Measurements from ENCODE around the gene PCDHGA1. TPM values are rescaled to one million over a fixed set of nuclear protein-coding genes. Genes with fewer than 3 reads are reported as not detected.
"Not testable (repeated sequence)": the region's sequence is repeated elsewhere in the genome, so short reads cannot be mapped to it uniquely, and the experiment has no call there.

The PCDHGA1 gene
- total RNA-seq (2014; rRNA removed; shearing (Covaris generic); ENCODE audit: low replicate concordance): 0.42 and 0.56 TPM in 2 replicates

DNA sequence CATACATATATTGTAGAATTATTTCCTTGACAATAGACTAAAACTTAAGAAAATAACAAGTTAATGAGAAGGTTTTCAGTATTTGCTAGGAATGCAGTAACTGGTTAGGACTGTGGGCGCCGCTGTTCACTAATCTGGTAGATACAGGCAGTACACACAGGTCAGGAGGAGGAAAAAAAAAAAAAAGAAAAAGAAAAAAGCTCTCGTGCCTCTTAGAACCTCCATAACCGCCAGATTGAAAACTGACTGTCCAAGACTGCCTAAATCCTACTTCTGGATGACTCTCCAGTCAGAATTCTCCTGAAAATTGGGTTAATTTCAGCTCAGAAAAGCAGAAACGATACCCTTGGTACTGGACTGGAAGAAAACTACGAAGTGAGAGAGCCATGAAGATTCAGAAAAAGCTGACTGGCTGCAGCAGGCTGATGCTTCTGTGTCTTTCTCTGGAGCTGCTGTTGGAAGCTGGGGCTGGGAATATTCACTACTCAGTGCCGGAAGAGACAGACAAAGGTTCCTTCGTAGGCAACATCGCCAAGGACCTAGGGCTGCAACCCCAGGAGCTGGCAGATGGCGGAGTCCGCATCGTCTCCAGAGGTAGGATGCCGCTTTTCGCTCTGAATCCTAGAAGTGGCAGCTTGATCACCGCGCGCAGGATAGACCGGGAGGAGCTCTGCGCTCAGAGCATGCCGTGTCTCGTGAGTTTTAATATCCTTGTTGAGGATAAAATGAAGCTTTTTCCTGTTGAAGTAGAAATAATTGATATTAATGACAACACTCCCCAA, at the start of gene PCDHGA1:
Gene PCDHGA1, plus strand, starts transcription at position 216 of the 782 bp plus-strand sequence.
- H3K9me3 ChIP-seq: peaks cover 2% of the 10 kb centered on the region; the same call in 1 of the 2 replicates
- peak; percentile 62 for DNase-seq
- no peaks in the 10 kb centered on the region for H3K36me3 ChIP-seq
- H3K4me3 ChIP-seq: peak within 1 kb of the TSS; percentile 37
- H3K27me3 ChIP-seq: no peaks in the 10 kb centered on the region

GRCh38 chr5:141298376-141298775, 31.9 kb upstream of the PCDHGA1 start:
- DNase-seq: no peak
- Histone ChIP-seq H3K36me3 (no peaks in the 10 kb centered on the region), H3K4me3 (no peak overlapping the region), H3K27me3 (no peaks in the 10 kb centered on the region), H3K9me3 (peaks cover 4% of the 10 kb centered on the region)

DNA sequence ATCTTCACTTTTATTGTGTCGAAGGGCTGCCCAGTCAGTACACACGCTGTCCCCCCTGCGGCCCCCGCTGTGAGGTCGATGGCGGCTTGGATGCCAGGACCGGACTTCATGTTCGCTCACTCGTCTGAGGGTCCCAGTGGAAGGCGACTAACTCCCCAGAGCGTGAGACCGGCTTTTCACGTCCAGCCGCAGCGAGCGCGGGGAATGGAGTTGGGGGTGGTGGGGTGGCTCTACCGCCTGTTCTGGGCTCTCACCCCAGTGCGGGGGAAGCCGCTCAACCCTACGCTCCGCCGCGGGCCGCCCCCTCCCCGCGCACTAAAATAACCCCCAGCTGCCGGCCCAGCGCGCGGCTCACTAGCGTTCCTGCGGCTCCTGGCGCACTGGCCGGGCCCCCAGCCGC, 26.6 kb upstream of the PCDHGA1 start, which contains the start of gene SLC25A2:
Gene SLC25A2, minus strand, starts transcription at position 294 of the 400 bp plus-strand sequence. Its CDS starts 184 bp downstream, at position 110.
- peaks cover 4% of the 10 kb centered on the region for H3K9me3 ChIP-seq
- no peaks in the 10 kb centered on the region for H3K36me3 ChIP-seq
- no peak within 1 kb of the TSS for H3K4me3 ChIP-seq
- no peak for DNase-seq
- H3K27me3 ChIP-seq: no peaks in the 10 kb centered on the region

DNA sequence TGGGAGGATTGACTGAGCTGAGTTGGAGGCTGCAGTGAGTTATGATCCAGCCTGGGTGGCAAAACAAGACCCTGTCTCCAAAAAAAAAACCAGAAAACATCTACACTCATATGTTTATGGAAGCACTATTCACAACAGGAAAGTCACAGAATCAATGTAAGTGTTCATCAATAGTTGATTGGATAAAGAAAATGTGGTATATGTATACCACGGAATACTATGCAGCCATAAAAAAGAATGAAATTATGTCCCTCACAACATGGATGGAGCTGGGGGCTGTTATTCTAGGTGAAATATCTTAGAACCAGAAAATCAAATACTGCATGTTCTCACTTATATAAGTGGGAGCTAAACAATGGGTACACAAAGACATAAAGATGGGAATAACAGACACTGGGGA, 23.7 kb upstream of the PCDHGA1 start:
- no peak for DNase-seq
- Histone ChIP-seq H3K27me3 (no peaks in the 10 kb centered on the region), H3K4me3 (no peak overlapping the region), H3K36me3 (no peaks in the 10 kb centered on the region), H3K9me3 (peaks cover 4% of the 10 kb centered on the region)

- Histone ChIP-seq H3K36me3 (peaks cover 39% of the 10 kb centered on the region), H3K27me3 (no peaks in the 10 kb centered on the region), H3K9me3 (peaks cover 23% of the 10 kb centered on the region), H3K4me3 (no peak overlapping the region)
- DNase-seq: no peak
Observed at GRCh38 chr5:141313711-141314110, 16.6 kb upstream of the PCDHGA1 start.

DNA sequence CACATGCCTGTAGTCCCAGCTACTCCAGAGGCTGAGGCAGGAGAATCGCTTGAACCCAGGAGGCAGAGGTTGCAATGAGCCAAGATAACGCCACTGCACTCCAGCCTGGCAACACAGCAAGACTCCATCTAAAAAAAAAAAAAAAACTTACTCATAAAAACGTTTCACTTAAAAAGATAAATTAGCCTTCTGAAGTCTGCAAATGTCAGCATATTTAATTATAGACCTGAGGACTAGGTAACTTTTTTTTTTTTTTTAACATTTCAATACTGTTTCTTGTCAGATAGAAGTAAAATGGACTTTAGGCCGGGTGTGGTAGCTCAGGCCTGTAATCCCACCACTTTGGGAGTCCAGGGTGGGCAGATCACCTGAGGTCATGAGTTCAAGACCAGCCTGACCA, 13.4 kb upstream of the PCDHGA1 start:
- Histone ChIP-seq H3K36me3 (peaks cover 55% of the 10 kb centered on the region), H3K9me3 (peaks cover 49% of the 10 kb centered on the region)
- H3K4me3 ChIP-seq, DNase-seq, H3K27me3 ChIP-seq: not testable (repeated sequence)

DNA sequence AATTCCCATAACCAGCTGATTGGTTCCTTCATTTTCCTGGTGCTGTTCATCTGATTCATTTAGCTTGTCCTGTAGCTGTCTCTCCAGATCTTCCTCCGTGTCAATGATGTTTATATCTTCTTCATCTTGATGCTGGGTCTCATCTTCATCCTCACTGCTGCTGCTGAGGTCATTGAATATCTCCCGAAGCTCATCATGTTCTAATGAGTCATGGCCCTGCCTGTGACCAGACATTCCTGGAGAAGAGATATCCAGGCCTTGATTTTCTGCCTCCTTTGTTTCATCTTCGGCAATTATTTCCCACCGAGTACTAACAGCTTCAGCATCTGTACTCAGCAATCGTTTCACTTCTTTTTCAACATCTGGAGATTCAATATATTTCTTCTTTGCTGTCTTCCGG, 11.1 kb upstream of the PCDHGA1 start:
- peaks cover 54% of the 10 kb centered on the region for H3K36me3 ChIP-seq
- H3K27me3 ChIP-seq: no peaks in the 10 kb centered on the region
- peaks cover 49% of the 10 kb centered on the region for H3K9me3 ChIP-seq
- no peak for DNase-seq
- peak overlapping the region; percentile 93 for H3K4me3 ChIP-seq

DNA sequence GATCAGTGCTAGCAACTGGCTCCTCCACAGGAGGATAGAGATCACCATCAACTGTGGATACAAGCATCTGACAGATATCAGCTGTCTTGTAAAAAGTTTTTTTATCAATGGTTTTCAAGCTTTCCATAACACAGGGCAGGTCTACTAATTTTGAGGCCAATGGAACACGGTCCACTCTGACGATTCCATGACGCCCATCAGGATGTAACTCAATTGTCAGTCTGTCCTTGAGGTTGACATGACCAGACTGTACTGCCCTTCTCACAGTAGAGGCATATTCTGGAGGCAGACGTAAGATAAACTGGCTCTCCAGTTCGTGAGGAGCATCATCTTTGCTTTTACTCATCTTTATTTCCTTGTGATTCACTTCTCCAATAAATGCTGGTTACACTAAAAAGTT, 10.6 kb upstream of the PCDHGA1 start:
- no peaks in the 10 kb centered on the region for H3K27me3 ChIP-seq
- H3K36me3 ChIP-seq: peaks cover 52% of the 10 kb centered on the region
- peaks cover 45% of the 10 kb centered on the region for H3K9me3 ChIP-seq
- no peak for DNase-seq
- H3K4me3 ChIP-seq: peak overlapping the region; percentile 93

GRCh38 chr5:141320225-141321169, 9.8 kb upstream of the PCDHGA1 start, which contains the start of gene TAF7:
Gene TAF7 (minus strand): TSS chr5:141320784. CDS start chr5:141320044, 740 bp downstream.
- DNase-seq: peak; percentile 93
- H3K4me3 ChIP-seq: peak within 1 kb of the TSS; percentile 93
- no peaks in the 10 kb centered on the region for H3K27me3 ChIP-seq
- H3K9me3 ChIP-seq: peaks cover 45% of the 10 kb centered on the region
- H3K36me3 ChIP-seq: peaks cover 48% of the 10 kb centered on the region

DNA sequence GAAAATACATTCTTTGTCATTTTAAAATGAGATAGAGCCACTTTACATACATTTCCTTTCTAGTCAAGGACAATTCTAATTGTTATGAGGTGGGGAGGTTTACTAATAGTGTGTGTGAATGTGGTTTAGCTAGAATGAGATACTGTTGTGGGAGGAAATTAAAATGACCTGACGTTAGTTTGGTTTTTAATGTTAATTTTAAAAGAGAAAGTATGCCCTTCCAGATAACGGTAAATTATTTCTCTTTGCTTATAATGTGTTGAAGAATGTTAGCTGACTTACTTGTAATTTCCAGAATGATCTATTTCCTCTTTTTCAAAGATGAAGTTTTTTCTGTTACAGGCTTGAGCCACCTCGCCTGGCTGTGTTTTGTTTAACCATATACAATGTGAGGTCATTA, 8.1 kb upstream of the PCDHGA1 start:
- no peak overlapping the region for H3K4me3 ChIP-seq
- peaks cover 31% of the 10 kb centered on the region for H3K36me3 ChIP-seq
- no peaks in the 10 kb centered on the region for H3K27me3 ChIP-seq
- DNase-seq: no peak
- peaks cover 39% of the 10 kb centered on the region for H3K9me3 ChIP-seq

DNA sequence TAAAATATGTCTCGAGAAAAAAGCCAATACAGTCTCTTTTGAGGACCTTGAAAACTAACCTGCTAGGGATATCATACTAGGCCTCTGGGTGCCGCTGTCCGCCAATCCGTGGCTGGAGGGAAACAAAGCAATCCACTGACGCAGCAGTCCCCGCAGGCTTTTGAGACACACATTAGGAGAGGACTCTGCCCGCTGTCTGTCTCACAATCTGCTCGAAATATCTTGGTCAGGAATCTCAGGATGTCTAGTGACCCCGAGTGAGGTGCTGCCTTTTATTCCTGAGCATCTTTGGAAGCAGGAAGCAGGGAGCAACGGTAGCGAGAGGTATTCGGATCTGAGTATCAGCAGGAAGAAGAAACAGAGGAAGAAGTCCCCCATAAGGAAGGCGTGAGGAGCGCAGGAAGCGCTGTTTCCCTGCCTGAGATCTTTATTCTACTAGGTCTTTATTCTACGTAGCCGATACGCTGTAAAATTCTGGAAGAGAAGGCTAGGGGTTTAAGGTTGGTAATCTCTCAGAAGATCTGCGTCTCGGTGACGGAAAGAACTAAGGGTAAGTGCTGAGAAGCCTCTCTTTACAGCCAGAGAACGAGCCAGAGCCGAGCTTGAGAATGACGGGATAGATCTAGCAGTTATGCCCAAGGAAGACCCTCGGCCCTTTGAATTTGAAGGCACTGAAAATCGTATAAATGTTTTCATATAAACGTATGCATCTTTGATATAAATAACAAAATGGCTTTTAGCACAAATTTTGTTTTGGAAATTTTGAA, 4.0 kb upstream of the PCDHGA1 start:
- DNase-seq: no peak
- no peaks in the 10 kb centered on the region for H3K36me3 ChIP-seq
- peaks cover 7% of the 10 kb centered on the region for H3K9me3 ChIP-seq
- H3K4me3 ChIP-seq: no peak overlapping the region
- no peaks in the 10 kb centered on the region for H3K27me3 ChIP-seq

- peaks cover 2% of the 10 kb centered on the region; the same call in 1 of the 2 replicates for H3K9me3 ChIP-seq
- no peak overlapping the region for H3K4me3 ChIP-seq
- no peaks in the 10 kb centered on the region for H3K27me3 ChIP-seq
- no peak for DNase-seq
- no peaks in the 10 kb centered on the region for H3K36me3 ChIP-seq
Observed at GRCh38 chr5:141328231-141328630, 2.1 kb upstream of the PCDHGA1 start.

- not testable (repeated sequence) for H3K4me3 ChIP-seq, H3K9me3 ChIP-seq, H3K27me3 ChIP-seq, DNase-seq, H3K36me3 ChIP-seq
Observed at GRCh38 chr5:141332571-141332970, 2.3 kb downstream of the PCDHGA1 start.

- no peaks in the 10 kb centered on the region; the same call in none of the 2 replicates for H3K9me3 ChIP-seq
- H3K27me3 ChIP-seq: no peaks in the 10 kb centered on the region
- DNase-seq: no peak
- H3K36me3 ChIP-seq: no peaks in the 10 kb centered on the region
- H3K4me3 ChIP-seq: no peak within 1 kb of the TSS
Observed at GRCh38 chr5:141338538-141339306, 8.4 kb downstream of the PCDHGA1 start, which contains the start of gene PCDHGA2. Gene PCDHGA2 (plus strand): TSS chr5:141338760.

DNA sequence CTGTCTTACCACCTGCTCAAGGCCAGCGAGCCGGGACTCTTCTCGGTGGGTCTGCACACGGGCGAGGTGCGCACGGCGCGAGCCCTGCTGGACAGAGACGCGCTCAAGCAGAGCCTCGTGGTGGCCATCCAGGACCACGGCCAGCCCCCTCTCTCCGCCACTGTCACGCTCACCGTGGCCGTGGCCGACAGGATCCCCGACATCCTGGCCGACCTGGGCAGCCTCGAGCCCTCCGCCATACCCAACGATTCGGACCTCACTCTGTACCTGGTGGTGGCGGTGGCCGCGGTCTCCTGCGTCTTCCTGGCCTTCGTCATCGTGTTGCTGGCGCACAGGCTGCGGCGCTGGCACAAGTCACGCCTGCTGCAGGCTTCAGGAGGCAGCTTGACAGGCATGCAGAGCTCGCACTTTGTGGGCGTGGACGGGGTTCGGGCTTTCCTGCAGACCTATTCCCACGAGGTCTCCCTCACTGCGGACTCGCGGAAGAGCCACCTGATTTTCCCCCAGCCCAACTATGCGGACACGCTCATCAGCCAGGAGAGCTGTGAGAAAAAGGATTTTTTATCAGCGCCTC, 10.6 kb downstream of the PCDHGA1 start:
- not testable (repeated sequence) for H3K9me3 ChIP-seq, DNase-seq, H3K36me3 ChIP-seq

More for the DNA sequence above, 10.6 kb downstream of the PCDHGA1 start:
- not testable (repeated sequence) for H3K4me3 ChIP-seq, H3K27me3 ChIP-seq

All from MG63 (cell line).